BLaER1 (cell line): ENCODE results near the gene MUSK.

Source experiments
- H3K27ac ChIP-seq: shearing (Covaris generic); formaldehyde crosslinking; 2 replicates; pipeline ENCODE4 v1.8.1; 2022
- H3K27me3 ChIP-seq: shearing (Covaris generic); formaldehyde crosslinking; 2 replicates; pipeline ENCODE4 v1.8.1; 2022
- H3K36me3 ChIP-seq: shearing (Covaris generic); formaldehyde crosslinking; 2 replicates; pipeline ENCODE4 v1.8.1; 2022
- H3K4me1 ChIP-seq: shearing (Covaris generic); formaldehyde crosslinking; 2 replicates; pipeline ENCODE4 v1.8.1; 2022
- H3K4me2 ChIP-seq: shearing (Covaris generic); formaldehyde crosslinking; 2 replicates; pipeline ENCODE4 v1.8.1; 2022
- H3K4me3 ChIP-seq: shearing (Covaris generic); formaldehyde crosslinking; 2 replicates; pipeline ENCODE4 v1.8.1; 2022
- H3K9ac ChIP-seq: shearing (Covaris generic); formaldehyde crosslinking; 2 replicates; pipeline ENCODE4 v1.8.1; 2022
- H3K9me3 ChIP-seq: shearing (Covaris generic); formaldehyde crosslinking; 2 replicates; pipeline ENCODE4 v1.8.1; 2022
- H4K20me1 ChIP-seq: shearing (Covaris generic); formaldehyde crosslinking; 2 replicates; pipeline ENCODE4 v1.8.1; 2022
- Cebpa-rat ChIP-seq: shearing (Covaris generic); IDR thresholded peaks from 2 replicates; pipeline ENCODE4 v1.8.1; 2022

Gene MUSK

GRCh38 chr9:110738982-110739381, 70.4 kb downstream of the MUSK start:
- Histone ChIP-seq H3K4me2 (no peak overlapping the region), H3K4me3 (no peak overlapping the region)

GRCh38 chr9:110742741-110743371, 74.3 kb downstream of the MUSK start:
- H3K4me1 ChIP-seq, result peaks cover 5% of the 10 kb centered on the region
- H3K9me3 ChIP-seq, result no peaks in the 10 kb centered on the region
- no peak for TF ChIP-seq Cebpa-rat
- H4K20me1 ChIP-seq, result no peaks in the 10 kb centered on the region
- H3K27me3 ChIP-seq, result no peaks in the 10 kb centered on the region
- no peak overlapping the region for H3K27ac ChIP-seq
- H3K9ac ChIP-seq, result no peak overlapping the region
- H3K4me2 ChIP-seq, result no peak overlapping the region
- H3K36me3 ChIP-seq, result no peaks in the 10 kb centered on the region
- H3K4me3 ChIP-seq, result no peak overlapping the region

More at GRCh38 chr9:110738982-110739381, 70.4 kb downstream of the MUSK start:
- Histone ChIP-seq H3K9ac (no peak overlapping the region), H3K27me3 (no peaks in the 10 kb centered on the region), H3K27ac (no peak overlapping the region), H3K4me1 (no peaks in the 10 kb centered on the region), H4K20me1 (no peaks in the 10 kb centered on the region), H3K9me3 (no peaks in the 10 kb centered on the region; the same call in 1 of the 2 replicates), H3K36me3 (no peaks in the 10 kb centered on the region)
- TF ChIP-seq Cebpa-rat, result no peak

GRCh38 chr9:110744715-110745384, 76.3 kb downstream of the MUSK start:
- no peak for TF ChIP-seq Cebpa-rat
- Histone ChIP-seq H3K27ac (no peak overlapping the region), H4K20me1 (no peaks in the 10 kb centered on the region), H3K4me1 (peaks cover 6% of the 10 kb centered on the region), H3K9ac (no peak overlapping the region), H3K9me3 (no peaks in the 10 kb centered on the region), H3K27me3 (no peaks in the 10 kb centered on the region), H3K4me2 (no peak overlapping the region), H3K4me3 (no peak overlapping the region), H3K36me3 (no peaks in the 10 kb centered on the region)

GRCh38 chr9:110745676-110746075, 77.1 kb downstream of the MUSK start:
- Histone ChIP-seq H3K36me3 (no peaks in the 10 kb centered on the region), H3K9me3 (no peaks in the 10 kb centered on the region), H3K9ac (no peak overlapping the region), H3K4me3 (no peak overlapping the region), H4K20me1 (no peaks in the 10 kb centered on the region), H3K27ac (no peak overlapping the region), H3K4me1 (peaks cover 6% of the 10 kb centered on the region), H3K27me3 (no peaks in the 10 kb centered on the region), H3K4me2 (no peak overlapping the region)
- no peak for TF ChIP-seq Cebpa-rat

- Histone ChIP-seq H3K4me1 (peaks cover 6% of the 10 kb centered on the region), H3K27ac (no peak overlapping the region), H3K36me3 (no peaks in the 10 kb centered on the region), H4K20me1 (no peaks in the 10 kb centered on the region), H3K27me3 (no peaks in the 10 kb centered on the region), H3K9me3 (no peaks in the 10 kb centered on the region), H3K4me2 (no peak overlapping the region), H3K4me3 (no peak overlapping the region), H3K9ac (no peak overlapping the region)
- no peak for TF ChIP-seq Cebpa-rat
Measured at GRCh38 chr9:110746211-110746930, 77.8 kb downstream of the MUSK start.

GRCh38 chr9:110748251-110748893, 79.8 kb downstream of the MUSK start:
- no peaks in the 10 kb centered on the region for H3K36me3 ChIP-seq
- TF ChIP-seq Cebpa-rat, result no peak
- no peaks in the 10 kb centered on the region for H3K9me3 ChIP-seq
- H3K27ac ChIP-seq, result no peak overlapping the region
- H3K9ac ChIP-seq, result no peak overlapping the region
- peaks cover 6% of the 10 kb centered on the region for H3K4me1 ChIP-seq
- no peak overlapping the region for H3K4me2 ChIP-seq
- no peaks in the 10 kb centered on the region for H4K20me1 ChIP-seq
- H3K27me3 ChIP-seq, result no peaks in the 10 kb centered on the region
- no peak overlapping the region for H3K4me3 ChIP-seq

- Histone ChIP-seq H3K27ac (no peak overlapping the region), H3K9me3 (no peaks in the 10 kb centered on the region), H4K20me1 (no peaks in the 10 kb centered on the region), H3K27me3 (no peaks in the 10 kb centered on the region), H3K4me2 (no peak overlapping the region), H3K4me3 (no peak overlapping the region), H3K4me1 (peaks cover 6% of the 10 kb centered on the region), H3K9ac (no peak overlapping the region), H3K36me3 (no peaks in the 10 kb centered on the region)
- TF ChIP-seq Cebpa-rat, result no peak
Measured at GRCh38 chr9:110750272-110750671, 81.7 kb downstream of the MUSK start.

- Histone ChIP-seq H3K4me2 (no peak overlapping the region), H3K9ac (no peak overlapping the region), H3K27ac (no peak overlapping the region), H4K20me1 (no peaks in the 10 kb centered on the region), H3K4me3 (no peak overlapping the region), H3K36me3 (no peaks in the 10 kb centered on the region), H3K4me1 (peaks cover 6% of the 10 kb centered on the region), H3K9me3 (no peaks in the 10 kb centered on the region), H3K27me3 (no peaks in the 10 kb centered on the region)
- TF ChIP-seq Cebpa-rat, result no peak
Measured at GRCh38 chr9:110751971-110752370, 83.4 kb downstream of the MUSK start.

GRCh38 chr9:110752766-110753165, 84.2 kb downstream of the MUSK start:
- Histone ChIP-seq H3K4me2 (no peak overlapping the region), H3K36me3 (no peaks in the 10 kb centered on the region), H3K9ac (no peak overlapping the region), H3K4me1 (peaks cover 2% of the 10 kb centered on the region), H3K9me3 (no peaks in the 10 kb centered on the region), H3K4me3 (no peak overlapping the region), H3K27me3 (no peaks in the 10 kb centered on the region), H3K27ac (no peak overlapping the region), H4K20me1 (no peaks in the 10 kb centered on the region)
- TF ChIP-seq Cebpa-rat, result no peak
